SK-N-SH treated with all-trans-retinoic acid at 6 μM for 48 hours (cell line): ENCODE results near the gene SOCS3.

Experiments used
- ARNTL ChIP-seq: fragments of 450-650 bp; formaldehyde crosslinking; IDR thresholded peaks from 2 replicates; pipeline ENCODE4 v1.5.0; 2020; ENCODE audit warnings: low read depth, mild to moderate bottlenecking, moderate library complexity, borderline replicate concordance
- CREB5 ChIP-seq: fragments of 250-450 bp; sonication (Bioruptor Pico); IDR thresholded peaks from 2 replicates; pipeline ENCODE4 v1.5.1; 2020; ENCODE audit warnings: low read depth, mild to moderate bottlenecking, moderate library complexity
- CSDC2 ChIP-seq: fragments of 250-450 bp; sonication (Bioruptor Pico); IDR thresholded peaks from 2 replicates; pipeline ENCODE4 v1.5.0; 2020; ENCODE audit warnings: mild to moderate bottlenecking, moderate library complexity
- CSRNP3 ChIP-seq: fragments of 250-450 bp; sonication (Bioruptor Pico); IDR thresholded peaks from 2 replicates; pipeline ENCODE4 v1.5.1; 2021; ENCODE audit warnings: mild to moderate bottlenecking, moderate library complexity
- GLIS3 ChIP-seq: fragments of 250-450 bp; sonication (Bioruptor Pico); IDR thresholded peaks from 2 replicates; pipeline ENCODE4 v1.5.0; 2020; ENCODE audit warnings: mild to moderate bottlenecking, moderate library complexity
- PATZ1 ChIP-seq: fragments of 250-450 bp; sonication (Bioruptor Pico); IDR thresholded peaks from 2 replicates; pipeline ENCODE4 v1.8.0; 2020; ENCODE audit warnings: mild to moderate bottlenecking, moderate library complexity, borderline replicate concordance
- PPARA ChIP-seq: fragments of 250-450 bp; sonication (Bioruptor Pico); IDR thresholded peaks from 2 replicates; pipeline ENCODE4 v1.5.0; 2020; ENCODE audit warnings: mild to moderate bottlenecking, borderline replicate concordance
- RARB ChIP-seq: fragments of 250-450 bp; sonication (Bioruptor Pico); IDR thresholded peaks from 2 replicates; pipeline ENCODE4 v1.8.0; 2021; ENCODE audit warnings: mild to moderate bottlenecking, moderate library complexity
- TSHZ2 ChIP-seq: fragments of 250-450 bp; sonication (Bioruptor Pico); IDR thresholded peaks from 2 replicates; pipeline ENCODE4 v1.5.0; 2020; ENCODE audit warnings: mild to moderate bottlenecking, moderate library complexity
- ZFP3 ChIP-seq: fragments of 250-450 bp; sonication (Bioruptor Pico); IDR thresholded peaks from 2 replicates; pipeline ENCODE4 v1.5.0; 2020; ENCODE audit warnings: mild to moderate bottlenecking, moderate library complexity
- ZFP30 ChIP-seq: fragments of 450-650 bp; formaldehyde crosslinking; IDR thresholded peaks from 2 replicates; pipeline ENCODE4 v1.5.0; 2022; ENCODE audit warnings: mild to moderate bottlenecking, moderate library complexity
- ZNF70 ChIP-seq: fragments of 450-650 bp; formaldehyde crosslinking; IDR thresholded peaks from 2 replicates; pipeline ENCODE4 v1.5.0; 2020; ENCODE audit warnings: mild to moderate bottlenecking, moderate library complexity

- TF ChIP-seq PPARA (no peak), ARNTL (CRISPR knock-in tag) (no peak), CREB5 (CRISPR knock-in tag) (no peak), TSHZ2 (CRISPR knock-in tag) (no peak), ZNF70 (CRISPR knock-in tag) (no peak), PATZ1 (no peak), CSDC2 (CRISPR knock-in tag) (no peak), RARB (no peak), CSRNP3 (no peak), ZFP30 (CRISPR knock-in tag) (no peak), ZFP3 (CRISPR knock-in tag) (no peak), GLIS3 (no peak)
Observed at GRCh38 chr17:78395155-78395554, 35.3 kb upstream of the SOCS3 start.
